H9 (cell line): ENCODE measurements around the gene DCAF4. TPM values are rescaled to one million over a fixed set of nuclear protein-coding genes. Genes with fewer than 3 reads are reported as not detected.

ENCODE experiments used
- DNase-seq: peaks from one replicate; pipeline ENCODE4 v3.0.0-alpha.2; 2017
- H2AFZ ChIP-seq: one replicate; pipeline ENCODE4 v1.6.1; 2013; ENCODE audit warnings: mild to moderate bottlenecking, low read length, control low read depth, moderate library complexity
- H2AK5ac ChIP-seq: 2 replicates; pipeline ENCODE4 v1.6.1; 2013; ENCODE audit warnings: low read length, control low read depth, mixed read lengths; ENCODE audit not compliant: insufficient read length
- H2BK120ac ChIP-seq: one replicate; pipeline ENCODE4 v1.6.1; 2013; ENCODE audit warnings: low read depth, mild to moderate bottlenecking, low read length, control low read depth, inconsistent platforms; ENCODE audit not compliant: poor library complexity, severe bottlenecking
- H2BK12ac ChIP-seq: 2 replicates; pipeline ENCODE4 v1.6.1; 2013; ENCODE audit warnings: low read length, control low read depth, mixed read lengths, low read depth; ENCODE audit not compliant: insufficient read length
- H2BK15ac ChIP-seq: 2 replicates; pipeline ENCODE4 v1.6.1; 2013; ENCODE audit warnings: low read depth, low read length, control low read depth
- H2BK20ac ChIP-seq: one replicate; pipeline ENCODE4 v1.6.1; 2013; ENCODE audit warnings: low read depth, mild to moderate bottlenecking, low read length, control low read depth, inconsistent platforms; ENCODE audit not compliant: poor library complexity, severe bottlenecking
- H2BK5ac ChIP-seq: 2 replicates; pipeline ENCODE4 v1.6.1; 2013; ENCODE audit warnings: low read length, control low read depth, mixed read lengths; ENCODE audit not compliant: insufficient read length
- H3K14ac ChIP-seq: 2 replicates; pipeline ENCODE4 v1.6.1; 2013; ENCODE audit warnings: low read length, control low read depth; ENCODE audit not compliant: insufficient read depth
- H3K18ac ChIP-seq: 2 replicates; pipeline ENCODE4 v1.6.1; 2013; ENCODE audit warnings: low read depth, mild to moderate bottlenecking, mixed read lengths, low read length, control low read depth; ENCODE audit not compliant: insufficient read length
- H3K23ac ChIP-seq: 2 replicates; pipeline ENCODE4 v1.6.1; 2013; ENCODE audit warnings: low read length, control low read depth, mixed read lengths, low read depth; ENCODE audit not compliant: insufficient read length
- H3K23me2 ChIP-seq: 2 replicates; pipeline ENCODE4 v1.6.1; 2013; ENCODE audit warnings: low read depth, mild to moderate bottlenecking, mixed read lengths, low read length, control low read depth; ENCODE audit not compliant: insufficient read length, poor library complexity, severe bottlenecking
- H3K27ac ChIP-seq: 2 replicates; pipeline ENCODE4 v1.5.1; 2013; ENCODE audit warnings: low read length, control low read depth, mixed read lengths, low read depth; ENCODE audit not compliant: insufficient read length
- H3K27me3 ChIP-seq: 2 replicates; pipeline ENCODE4 v1.6.1; 2013; ENCODE audit warnings: low read length, control low read depth, inconsistent platforms; ENCODE audit not compliant: insufficient read depth
- H3K4ac ChIP-seq: 2 replicates; pipeline ENCODE4 v1.6.1; 2013; ENCODE audit warnings: low read depth, mild to moderate bottlenecking, control low read depth, inconsistent platforms, low read length, moderate library complexity
- H3K4me1 ChIP-seq: 2 replicates; pipeline ENCODE4 v1.6.1; 2013; ENCODE audit warnings: low read length, control low read depth, inconsistent platforms; ENCODE audit not compliant: insufficient read depth
- H3K4me2 ChIP-seq: 2 replicates; pipeline ENCODE4 v1.6.1; 2013; ENCODE audit warnings: low read length, control low read depth, mixed read lengths; ENCODE audit not compliant: insufficient read length, insufficient read depth
- H3K56ac ChIP-seq: 2 replicates; pipeline ENCODE4 v1.6.1; 2013; ENCODE audit warnings: low read depth, mild to moderate bottlenecking, mixed read lengths, low read length, control low read depth; ENCODE audit not compliant: insufficient read length
- H3K79me1 ChIP-seq: 2 replicates; pipeline ENCODE4 v1.6.1; 2013; ENCODE audit warnings: low read depth, mild to moderate bottlenecking, moderate library complexity, low read length, control low read depth, inconsistent platforms; ENCODE audit not compliant: insufficient read depth, poor library complexity, severe bottlenecking
- H3K79me2 ChIP-seq: 2 replicates; pipeline ENCODE4 v1.6.1; 2013; ENCODE audit warnings: low read length, control low read depth, inconsistent platforms; ENCODE audit not compliant: insufficient read depth
- H3K9ac ChIP-seq: 2 replicates; pipeline ENCODE4 v1.6.1; 2013; ENCODE audit warnings: low read length, control low read depth, mixed read lengths; ENCODE audit not compliant: insufficient read length; ENCODE audit errors: extremely low read depth
- H3K9me3 ChIP-seq: one replicate; pipeline ENCODE4 v1.6.1; 2013; ENCODE audit warnings: low read depth, low read length, inconsistent platforms; ENCODE audit not compliant: control insufficient read depth
- H3T11ph ChIP-seq: one replicate; pipeline ENCODE4 v1.6.1; 2013; ENCODE audit warnings: mild to moderate bottlenecking, low read length, control low read depth, inconsistent platforms
- H4K20me1 ChIP-seq: one replicate; pipeline ENCODE4 v1.6.1; 2013; ENCODE audit not compliant: control insufficient read depth, insufficient read length, insufficient read depth
- H4K5ac ChIP-seq: 2 replicates; pipeline ENCODE4 v1.6.1; 2013; ENCODE audit warnings: low read depth, mild to moderate bottlenecking, mixed read lengths, low read length, control low read depth; ENCODE audit not compliant: insufficient read length
- H4K8ac ChIP-seq: replicated peaks from 2 replicates; pipeline ENCODE4 v1.6.1; 2013; ENCODE audit warnings: low read length, control low read depth, mixed read lengths, low read depth; ENCODE audit not compliant: insufficient read length
- H4K91ac ChIP-seq: 2 replicates; pipeline ENCODE4 v1.6.1; 2013; ENCODE audit warnings: low read depth, mild to moderate bottlenecking, moderate library complexity, mixed read lengths, low read length, control low read depth; ENCODE audit not compliant: insufficient read length
- H3K27ac Mint-ChIP-seq, 3 experiments: 2 replicates in 2 of 3; 3 replicates in 1 of 3; pipeline ENCODE4 v1.8.0; 2020 to 2021; ENCODE audit warnings: mixed read lengths in 3 of 3, mild to moderate bottlenecking in 1 of 3, moderate library complexity in 1 of 3
- H3K27me3 Mint-ChIP-seq: 2 replicates; pipeline ENCODE4 v1.8.0; 2021; ENCODE audit warnings: low read depth, mild to moderate bottlenecking, moderate library complexity, mixed read lengths
- H3K36me3 Mint-ChIP-seq, 3 experiments: 2 replicates in 2 of 3; 3 replicates in 1 of 3; pipeline ENCODE4 v1.8.0; 2020 to 2021; ENCODE audit warnings: low read depth in 3 of 3, mixed read lengths in 3 of 3; ENCODE audit not compliant: insufficient read depth in 1 of 3
- H3K4me1 Mint-ChIP-seq, 2 experiments: 2 replicates each; pipeline ENCODE4 v1.8.0; 2020; ENCODE audit warnings: mixed read lengths in 2 of 2
- H3K4me3 Mint-ChIP-seq, 2 experiments: 2 replicates in 1 of 2; 3 replicates in 1 of 2; pipeline ENCODE4 v1.8.0; 2020 to 2021; ENCODE audit warnings: mild to moderate bottlenecking in 2 of 2, mixed read lengths in 2 of 2, moderate library complexity in 1 of 2
- H3K9me3 Mint-ChIP-seq, 2 experiments: 2 replicates in 1 of 2; 3 replicates in 1 of 2; pipeline ENCODE4 v1.8.0; 2020; ENCODE audit warnings: mild to moderate bottlenecking in 2 of 2, mixed read lengths in 2 of 2, moderate library complexity in 1 of 2
- WGBS: extraction: QIAGEN DNeasy Blood & Tissue Kit; methylation state at CpG from one replicate; pipeline ENCODE4 v1.1.7; 2013; ENCODE audit warnings: missing lambda C conversion rate, low lambda C conversion rate, mixed read lengths; ENCODE audit not compliant: insufficient read length; ENCODE audit errors: extremely low coverage; 5-methylcytosine and 5-hydroxymethylcytosine counted together
- total RNA-seq: library from RNA; stranded (reverse); gene quantifications from 2 replicates; pipeline ENCODE4 v1.2.1, GENCODE V29; 2021
- TF ChIP-seq, protein P1 (sequence below): fragments of 200-600 bp; sonication (generic); conservative IDR thresholded peaks from 3 replicates; pipeline ENCODE4 v1.8.0; 2021; ENCODE audit warnings: antibody characterized with exemption, mild to moderate bottlenecking

The DCAF4 gene
- total RNA-seq, 1 experiment from 2014 or later, result 32.0 TPM

DNA sequence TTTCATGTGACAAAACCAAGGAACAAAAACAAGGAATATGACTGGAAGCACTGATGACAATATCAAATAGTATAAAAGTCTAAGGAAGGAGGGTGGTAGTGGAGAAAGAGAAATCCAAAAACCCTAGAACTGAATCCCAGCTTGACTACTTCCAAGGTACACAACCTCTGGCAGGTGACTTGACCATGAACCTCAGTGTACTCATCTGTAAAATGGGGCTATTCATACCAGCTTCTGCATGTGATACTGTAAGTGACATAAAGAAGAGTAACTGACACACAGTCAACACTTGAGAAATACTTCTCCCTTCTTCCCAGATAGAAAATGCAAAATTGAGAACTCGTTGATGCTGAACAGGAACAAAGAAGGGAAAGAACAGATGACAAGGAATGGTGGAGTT lies 22.0 kb upstream of the DCAF4 start:
- H2BK15ac ChIP-seq, result no peak overlapping the region
- no peak overlapping the region for H2BK12ac ChIP-seq
- H4K20me1 ChIP-seq, result no peaks in the 10 kb centered on the region
- Mint-ChIP-seq H3K27me3 (peaks cover 38% of the 10 kb centered on the region), H3K27ac (no peak overlapping the region), H3K9me3 (no peaks in the 10 kb centered on the region), H3K36me3 (no peaks in the 10 kb centered on the region), H3K4me3 (no peak overlapping the region), H3K4me1 (peaks cover 24 to 25% of the 10 kb centered on the region in 2 experiments)
- H3K4me1 ChIP-seq, result no peaks in the 10 kb centered on the region
- H3K14ac ChIP-seq, result no peak overlapping the region
- H2BK5ac ChIP-seq, result no peak overlapping the region
- no peaks in the 10 kb centered on the region for H3K79me2 ChIP-seq
- H3K4me2 ChIP-seq, result no peak overlapping the region
- no peak overlapping the region for H3K27ac ChIP-seq
- H3K23ac ChIP-seq, result no peak overlapping the region
- H2AFZ ChIP-seq, result no peak overlapping the region
- no peak overlapping the region for H2BK20ac ChIP-seq
- no peaks in the 10 kb centered on the region for H3K9me3 ChIP-seq
- no peak overlapping the region for H4K91ac ChIP-seq
- no peak overlapping the region for H3K4ac ChIP-seq
- no CpG with 5 or more reads among the region's 1 CpG for WGBS
- H4K5ac ChIP-seq, result no peak overlapping the region
- no peak overlapping the region for H3K56ac ChIP-seq
- no peaks in the 10 kb centered on the region for H3K79me1 ChIP-seq
- no peak overlapping the region for H3T11ph ChIP-seq
- no peak overlapping the region for H4K8ac ChIP-seq
- H3K23me2 ChIP-seq, result no peaks in the 10 kb centered on the region
- H3K18ac ChIP-seq, result no peak overlapping the region
- H3K27me3 ChIP-seq, result no peaks in the 10 kb centered on the region
- DNase-seq, result no peak
- no peak overlapping the region for H2AK5ac ChIP-seq
- no peak overlapping the region for H2BK120ac ChIP-seq
- TF ChIP-seq, protein P1, sequence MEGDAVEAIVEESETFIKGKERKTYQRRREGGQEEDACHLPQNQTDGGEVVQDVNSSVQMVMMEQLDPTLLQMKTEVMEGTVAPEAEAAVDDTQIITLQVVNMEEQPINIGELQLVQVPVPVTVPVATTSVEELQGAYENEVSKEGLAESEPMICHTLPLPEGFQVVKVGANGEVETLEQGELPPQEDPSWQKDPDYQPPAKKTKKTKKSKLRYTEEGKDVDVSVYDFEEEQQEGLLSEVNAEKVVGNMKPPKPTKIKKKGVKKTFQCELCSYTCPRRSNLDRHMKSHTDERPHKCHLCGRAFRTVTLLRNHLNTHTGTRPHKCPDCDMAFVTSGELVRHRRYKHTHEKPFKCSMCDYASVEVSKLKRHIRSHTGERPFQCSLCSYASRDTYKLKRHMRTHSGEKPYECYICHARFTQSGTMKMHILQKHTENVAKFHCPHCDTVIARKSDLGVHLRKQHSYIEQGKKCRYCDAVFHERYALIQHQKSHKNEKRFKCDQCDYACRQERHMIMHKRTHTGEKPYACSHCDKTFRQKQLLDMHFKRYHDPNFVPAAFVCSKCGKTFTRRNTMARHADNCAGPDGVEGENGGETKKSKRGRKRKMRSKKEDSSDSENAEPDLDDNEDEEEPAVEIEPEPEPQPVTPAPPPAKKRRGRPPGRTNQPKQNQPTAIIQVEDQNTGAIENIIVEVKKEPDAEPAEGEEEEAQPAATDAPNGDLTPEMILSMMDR, result no peak
- H3K9ac ChIP-seq, result no peak overlapping the region
